Activated CD8-positive, alpha-beta T cell treated with anti-CD3 and anti-CD28 coated beads for 36 hours (primary cell): ENCODE results near the gene UNKL. TPM values are rescaled to one million over a fixed set of nuclear protein-coding genes. Genes with fewer than 3 reads are reported as not detected.

ENCODE experiments used
- ATAC-seq: fragments of 200-7000 bp; cut with Tn5 transposase; one replicate; pipeline ENCODE4 v1.10.0; 2021; ENCODE audit warnings: mild to moderate bottlenecking, moderate library complexity
- CTCF ChIA-PET: fragments of 350-600 bp; sonication (Branson Sonifier 250); formaldehyde crosslinking; loops from one replicate; lab custom pipeline; 2021; ENCODE audit warnings: antibody characterized with exemption; lab: Charles Lee
- POLR2A ChIA-PET: fragments of 350-600 bp; sonication (Branson Sonifier 250); formaldehyde crosslinking; loops from one replicate; lab custom pipeline; 2021; ENCODE audit warnings: antibody characterized with exemption; lab: Charles Lee
- DNase-seq: peaks from one replicate; pipeline ENCODE4 v3.0.0-alpha.2; 2020
- H3K27ac Mint-ChIP-seq: one replicate; pipeline ENCODE4 v1.8.0; 2021; ENCODE audit warnings: mild to moderate bottlenecking, mixed read lengths
- H3K27me3 Mint-ChIP-seq: one replicate; pipeline ENCODE4 v1.8.0; 2021; ENCODE audit warnings: mixed read lengths
- H3K36me3 Mint-ChIP-seq: one replicate; pipeline ENCODE4 v1.8.0; 2021; ENCODE audit warnings: low read depth, mixed read lengths
- H3K4me1 Mint-ChIP-seq: one replicate; pipeline ENCODE4 v1.8.0; 2021; ENCODE audit warnings: low read depth, mixed read lengths
- H3K4me3 Mint-ChIP-seq: one replicate; pipeline ENCODE4 v1.8.0; 2021; ENCODE audit warnings: mild to moderate bottlenecking, moderate library complexity, mixed read lengths
- H3K9me3 Mint-ChIP-seq: one replicate; pipeline ENCODE4 v1.8.0; 2021; ENCODE audit warnings: mixed read lengths
- CTCF ChIP-seq: fragments of 200-600 bp; IDR thresholded peaks from one replicate; pipeline ENCODE4 v1.8.0; 2022; ENCODE audit warnings: antibody characterized with exemption, mild to moderate bottlenecking
- intact Hi-C: fragments of 100-400 bp; cut with micrococcal nuclease; formaldehyde crosslinking; loops from one replicate; pipeline ENCODE4 v1.10.0; 2022
- total RNA-seq, 2 experiments: library from RNA; stranded (reverse); gene quantifications; one replicate each; pipeline ENCODE4 v1.2.3, GENCODE V29; 2021

Gene UNKL
- total RNA-seq, 2 experiments from 2014 or later: 32.4 to 38.1 TPM

GRCh38 chr16:1325261-1325660, 89.2 kb downstream of the UNKL start:
- no peak for TF ChIP-seq CTCF
- H3K4me1 Mint-ChIP-seq: no peaks in the 10 kb centered on the region
- no peaks in the 10 kb centered on the region for H3K27me3 Mint-ChIP-seq
- POLR2A ChIA-PET: interaction anchor here (0.6 to 1.5 kb wide), 2 partner anchors 9 to 11 kb away, joined by 3 read pairs; no protein-coding TSS in a partner anchor
- intact Hi-C loops: no loop called here
- H3K27ac Mint-ChIP-seq: no peak overlapping the region
- CTCF ChIA-PET: no interaction called here
- no peak for DNase-seq
- H3K9me3 Mint-ChIP-seq: no peaks in the 10 kb centered on the region
- ATAC-seq: no peak
- peaks cover 18% of the 10 kb centered on the region for H3K36me3 Mint-ChIP-seq
- no peak overlapping the region for H3K4me3 Mint-ChIP-seq

GRCh38 chr16:1324286-1324826, 90.1 kb downstream of the UNKL start:
- ChIA-PET POLR2A (interaction anchor here (1.5 kb wide), 1 partner anchor 12 kb away, joined by 3 read pairs; no protein-coding TSS in a partner anchor), CTCF (no interaction called here)
- DNase-seq: no peak
- no peak overlapping the region for H3K4me3 Mint-ChIP-seq
- peaks cover 27% of the 10 kb centered on the region for H3K36me3 Mint-ChIP-seq
- ATAC-seq: no peak
- intact Hi-C loops: no loop called here
- no peak overlapping the region for H3K27ac Mint-ChIP-seq
- TF ChIP-seq CTCF: no peak
- H3K27me3 Mint-ChIP-seq: no peaks in the 10 kb centered on the region
- H3K4me1 Mint-ChIP-seq: no peaks in the 10 kb centered on the region
- H3K9me3 Mint-ChIP-seq: no peaks in the 10 kb centered on the region

GRCh38 chr16:1323296-1324239, 90.9 kb downstream of the UNKL start:
- no peaks in the 10 kb centered on the region for H3K4me1 Mint-ChIP-seq
- ChIA-PET CTCF (no interaction called here), POLR2A (interaction anchor here (1.5 kb wide), 1 partner anchor 13 kb away, joined by 3 read pairs; no protein-coding TSS in a partner anchor)
- no peaks in the 10 kb centered on the region for H3K9me3 Mint-ChIP-seq
- H3K27ac Mint-ChIP-seq: no peak overlapping the region
- H3K36me3 Mint-ChIP-seq: peaks cover 30% of the 10 kb centered on the region
- ATAC-seq (no peak), DNase-seq (no peak)
- H3K27me3 Mint-ChIP-seq: no peaks in the 10 kb centered on the region
- no peak overlapping the region for H3K4me3 Mint-ChIP-seq
- no peak for TF ChIP-seq CTCF
- intact Hi-C loops: no loop called here

- ChIA-PET CTCF (no interaction called here), POLR2A (no interaction called here)
- intact Hi-C loops: no loop called here
- TF ChIP-seq CTCF: no peak
- Mint-ChIP-seq H3K4me1 (no peaks in the 10 kb centered on the region), H3K9me3 (no peaks in the 10 kb centered on the region), H3K27me3 (no peaks in the 10 kb centered on the region), H3K36me3 (peaks cover 39% of the 10 kb centered on the region), H3K27ac (no peak overlapping the region), H3K4me3 (no peak overlapping the region)
- no peak for ATAC-seq
- no peak for DNase-seq
Observed at GRCh38 chr16:1322407-1322806, 92.1 kb downstream of the UNKL start.
